Stimulated activated CD8-positive, alpha-beta memory T cell treated with anti-CD3 and anti-CD28 coated beads, Interleukin-15, amount 100 ng/mL, for 1 hour (primary cell): Measurements from ENCODE around the gene GSK3B.

Experiments
- DNase-seq: peaks from one replicate; pipeline ENCODE4 v3.0.0-alpha.2; 2020; ENCODE audit warnings: low read depth

Gene GSK3B

DNA sequence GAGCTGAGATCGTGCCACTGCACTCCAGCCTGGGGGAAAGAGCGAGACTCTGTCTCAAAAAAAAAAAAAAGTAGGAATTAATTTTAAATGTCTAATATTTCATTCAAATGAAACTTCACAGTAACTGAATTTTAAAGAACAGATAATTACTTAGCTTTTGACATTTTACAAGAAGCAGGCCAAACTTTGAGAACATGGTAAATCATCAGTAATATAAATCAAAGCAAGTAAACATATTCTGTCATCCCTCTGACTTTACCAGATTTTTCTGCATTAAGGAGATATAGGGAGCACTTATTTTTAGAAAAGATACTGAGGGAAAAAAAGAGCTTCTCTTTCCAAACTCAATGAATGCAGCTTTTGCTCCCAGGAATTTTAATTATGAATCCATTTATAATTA is 275.3 kb downstream of the GSK3B start:
- DNase-seq, result no peak

DNA sequence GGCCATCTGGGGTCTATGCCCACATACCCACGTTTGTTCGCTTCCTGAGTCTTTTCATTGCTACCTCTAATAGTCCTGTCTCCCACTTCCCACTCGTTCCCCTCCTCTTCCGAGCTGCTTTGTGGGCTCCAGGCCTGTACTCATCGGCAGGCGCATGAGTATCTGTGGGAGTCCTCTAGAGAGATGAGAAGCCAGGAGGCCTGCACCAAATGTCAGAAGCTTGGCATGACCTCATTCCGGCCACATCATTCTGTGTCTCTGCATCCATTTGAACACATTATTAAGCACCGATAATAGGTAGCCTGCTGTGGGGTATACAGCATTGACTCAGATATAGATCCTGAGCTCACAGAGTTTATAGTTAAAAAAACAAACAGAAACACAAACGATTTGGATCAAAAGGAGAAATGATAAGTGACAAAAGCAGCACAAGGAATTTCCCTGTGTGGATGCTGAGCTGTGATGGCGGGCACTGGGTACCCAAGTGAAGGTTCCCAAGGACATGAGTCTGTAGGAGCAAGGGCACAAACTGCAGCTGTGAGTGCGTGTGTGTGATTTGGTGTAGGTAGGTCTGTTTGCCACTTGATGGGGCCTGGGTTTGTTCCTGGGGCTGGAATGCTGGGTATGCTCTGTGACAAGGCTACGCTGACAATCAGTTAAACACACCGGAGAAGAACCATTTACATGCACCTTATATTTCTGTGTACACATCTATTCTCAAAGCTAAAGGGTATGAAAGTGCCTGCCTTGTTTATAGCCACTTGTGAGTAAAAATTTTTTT is 276.5 kb downstream of the GSK3B start:
- DNase-seq, result no peak

- DNase-seq, result no peak
Measured at GRCh38 chr3:119817071-119817470, 277.2 kb downstream of the GSK3B start.

DNA sequence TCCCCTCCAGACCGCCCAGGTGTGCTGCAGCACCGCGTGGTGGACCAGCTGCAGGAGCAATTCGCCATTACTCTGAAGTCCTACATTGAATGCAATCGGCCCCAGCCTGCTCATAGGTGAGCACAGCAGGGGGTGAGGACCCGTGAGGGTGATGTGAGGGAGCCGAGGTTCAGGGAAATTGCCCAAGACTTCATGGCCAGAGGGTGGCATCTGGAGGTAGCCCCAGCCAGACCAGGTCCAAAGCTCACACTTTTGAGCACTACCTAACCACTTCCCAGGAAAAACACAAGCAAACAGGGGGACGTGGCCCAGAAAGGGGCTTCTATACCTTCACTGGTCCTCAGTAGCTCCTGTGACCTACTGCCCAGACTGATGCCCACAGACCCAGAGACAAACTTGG is 278.5 kb downstream of the GSK3B start:
- DNase-seq, result no peak

GRCh38 chr3:119812491-119813058 is 281.7 kb downstream of the GSK3B start:
- DNase-seq, result no peak

GRCh38 chr3:119810018-119810435 is 284.2 kb downstream of the GSK3B start:
- DNase-seq, result no peak

- no peak for DNase-seq
Measured at GRCh38 chr3:119809249-119810017, 284.8 kb downstream of the GSK3B start.

GRCh38 chr3:119808843-119809242 is 285.4 kb downstream of the GSK3B start:
- DNase-seq, result no peak

GRCh38 chr3:119808244-119808643 is 286.0 kb downstream of the GSK3B start:
- DNase-seq, result no peak

DNA sequence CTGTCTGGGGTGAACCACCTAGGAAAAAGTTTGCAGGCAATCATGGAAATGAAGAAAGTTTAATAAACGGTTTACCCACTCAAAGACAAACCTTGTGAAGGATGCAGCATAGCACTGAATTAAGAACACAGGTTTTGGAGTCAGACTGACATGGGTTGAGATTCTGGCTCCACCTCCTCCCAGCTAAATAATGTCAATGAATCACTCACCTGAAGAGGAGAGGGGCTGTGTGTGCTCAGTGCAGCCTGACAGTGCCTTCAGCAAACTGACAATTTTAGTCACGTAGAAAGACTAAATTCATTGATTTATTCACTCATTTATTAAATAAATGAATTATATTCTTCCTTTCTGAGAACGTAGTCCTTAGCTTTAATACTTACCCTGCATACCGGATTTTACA is 293.4 kb downstream of the GSK3B start:
- DNase-seq, result no peak

- no peak for DNase-seq
Measured at GRCh38 chr3:119796785-119797184, 297.5 kb downstream of the GSK3B start.

GRCh38 chr3:119796368-119796767 is 297.9 kb downstream of the GSK3B start:
- no peak for DNase-seq

DNA sequence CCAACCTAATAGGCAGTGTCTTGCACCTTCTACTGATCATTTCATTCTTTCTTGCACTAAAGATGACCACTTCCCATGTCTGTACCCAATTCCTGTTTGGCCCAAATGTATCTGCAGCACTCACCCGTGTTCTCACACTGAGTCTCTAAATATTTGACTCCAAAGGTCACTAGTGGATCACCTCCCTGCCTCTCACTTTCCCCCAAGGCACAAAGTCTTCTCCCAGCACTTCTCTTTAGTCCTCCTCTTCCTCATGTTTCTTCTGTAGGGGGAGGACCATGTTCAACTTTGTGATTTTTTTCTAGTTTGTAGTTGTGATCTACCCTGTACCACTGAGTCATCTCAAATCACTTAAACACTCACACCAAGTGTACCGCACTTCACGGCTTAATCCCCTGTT is 298.4 kb downstream of the GSK3B start:
- no peak for DNase-seq

GRCh38 chr3:119794971-119795612 is 299.2 kb downstream of the GSK3B start:
- no peak for DNase-seq

DNA sequence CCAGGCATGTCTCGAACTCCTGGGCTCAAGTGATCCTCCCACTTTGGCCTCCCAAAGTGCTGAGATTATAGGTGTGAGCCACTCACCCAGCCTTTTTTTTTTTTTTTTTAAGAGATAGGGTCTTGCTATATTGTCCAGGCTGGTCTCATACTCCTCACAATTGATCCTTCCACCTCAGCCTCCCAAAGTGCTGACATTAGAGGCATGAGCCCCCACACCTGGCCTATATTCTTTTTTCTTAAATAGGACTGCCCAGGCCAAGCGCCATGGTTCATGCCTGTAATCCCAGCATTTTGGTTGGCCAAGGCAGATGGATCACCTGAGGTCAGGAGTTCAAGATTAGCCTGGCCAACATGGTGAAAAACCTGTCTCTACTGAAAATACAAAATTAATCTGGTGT is 299.8 kb downstream of the GSK3B start:
- DNase-seq, result no peak

GRCh38 chr3:119792270-119792669 is 302.0 kb downstream of the GSK3B start:
- no peak for DNase-seq

DNA sequence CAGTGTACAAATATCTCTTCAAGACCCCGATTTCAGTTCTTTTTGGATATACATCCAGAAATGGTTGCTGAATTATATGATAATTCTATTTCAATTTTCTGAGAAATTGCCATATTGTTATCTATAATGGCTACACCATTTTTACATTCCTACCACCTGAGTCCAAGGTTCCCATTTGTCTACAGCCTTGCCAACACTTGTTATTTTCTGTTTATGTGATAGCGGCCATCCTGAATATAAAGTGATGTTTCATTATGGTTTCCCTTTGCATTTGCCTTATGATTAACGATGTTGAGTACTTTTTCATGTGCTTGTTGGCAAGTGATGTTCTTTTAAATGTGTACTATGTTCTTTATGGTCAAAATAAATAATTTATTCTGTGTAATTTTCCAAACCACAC is 303.9 kb downstream of the GSK3B start:
- DNase-seq, result no peak

DNA sequence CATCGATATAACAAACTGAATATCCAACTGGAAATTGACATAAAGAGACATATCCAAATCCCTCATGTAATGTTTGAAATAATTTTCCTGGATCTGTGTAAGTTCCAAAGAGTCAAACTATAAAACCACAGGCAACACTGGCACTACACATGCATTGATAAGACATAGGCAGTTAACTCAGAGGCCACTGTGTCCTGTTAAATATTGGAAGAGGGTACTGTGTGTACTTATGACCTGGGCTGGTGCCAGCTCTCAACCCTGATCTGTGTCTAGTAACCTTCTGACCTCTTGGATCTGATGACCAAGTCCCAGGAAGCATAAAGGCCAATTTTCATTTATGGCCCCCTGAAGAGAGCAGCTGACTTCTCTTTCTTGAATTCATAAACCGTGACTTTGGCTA is 307.8 kb downstream of the GSK3B start:
- DNase-seq, result no peak

- DNase-seq, result no peak
Measured at GRCh38 chr3:119783883-119784282, 310.4 kb downstream of the GSK3B start.

GRCh38 chr3:119783255-119783654 is 311.0 kb downstream of the GSK3B start:
- DNase-seq, result no peak

- DNase-seq, result no peak
Measured at GRCh38 chr3:119782460-119782859, 311.8 kb downstream of the GSK3B start.

- DNase-seq, result no peak
Measured at GRCh38 chr3:119781330-119782198, 312.7 kb downstream of the GSK3B start, which contains the start of gene NR1I2. NR1I2 (plus strand) TSS chr3:119782101.
